Activated T-cell treated with anti-CD3 and anti-CD28 coated beads, Interleukin-2, amount 50 U/mL, for 24 hours (primary cell): Measurements from ENCODE around the gene MAPKAPK3.

Source experiments
- DNase-seq: peaks from one replicate; pipeline ENCODE4 v3.0.0-alpha.2; 2020
- H3K27ac Mint-ChIP-seq: 2 replicates; pipeline ENCODE4 v1.8.0; 2020; ENCODE audit warnings: mild to moderate bottlenecking, mixed read lengths
- H3K27me3 Mint-ChIP-seq: 2 replicates; pipeline ENCODE4 v1.8.0; 2020; ENCODE audit warnings: mixed read lengths
- H3K36me3 Mint-ChIP-seq: 2 replicates; pipeline ENCODE4 v1.8.0; 2020; ENCODE audit warnings: low read depth, mixed read lengths
- H3K4me1 Mint-ChIP-seq: 2 replicates; pipeline ENCODE4 v1.8.0; 2020; ENCODE audit warnings: low read depth, mixed read lengths
- H3K4me3 Mint-ChIP-seq: 2 replicates; pipeline ENCODE4 v1.8.0; 2020; ENCODE audit warnings: mild to moderate bottlenecking, moderate library complexity, mixed read lengths
- H3K9me3 Mint-ChIP-seq: 2 replicates; pipeline ENCODE4 v1.8.0; 2020; ENCODE audit warnings: mixed read lengths

Gene MAPKAPK3

GRCh38 chr3:50600141-50600753 is 16.7 kb upstream of the MAPKAPK3 start:
- H3K36me3 Mint-ChIP-seq = peaks cover 69% of the 10 kb centered on the region
- H3K27me3 Mint-ChIP-seq = no peaks in the 10 kb centered on the region
- peaks cover 86% of the 10 kb centered on the region for H3K4me1 Mint-ChIP-seq
- peak overlapping the region; percentile 100 for H3K27ac Mint-ChIP-seq
- H3K4me3 Mint-ChIP-seq = peak overlapping the region; percentile 99
- no peaks in the 10 kb centered on the region for H3K9me3 Mint-ChIP-seq
- peak; percentile 63 for DNase-seq

DNA sequence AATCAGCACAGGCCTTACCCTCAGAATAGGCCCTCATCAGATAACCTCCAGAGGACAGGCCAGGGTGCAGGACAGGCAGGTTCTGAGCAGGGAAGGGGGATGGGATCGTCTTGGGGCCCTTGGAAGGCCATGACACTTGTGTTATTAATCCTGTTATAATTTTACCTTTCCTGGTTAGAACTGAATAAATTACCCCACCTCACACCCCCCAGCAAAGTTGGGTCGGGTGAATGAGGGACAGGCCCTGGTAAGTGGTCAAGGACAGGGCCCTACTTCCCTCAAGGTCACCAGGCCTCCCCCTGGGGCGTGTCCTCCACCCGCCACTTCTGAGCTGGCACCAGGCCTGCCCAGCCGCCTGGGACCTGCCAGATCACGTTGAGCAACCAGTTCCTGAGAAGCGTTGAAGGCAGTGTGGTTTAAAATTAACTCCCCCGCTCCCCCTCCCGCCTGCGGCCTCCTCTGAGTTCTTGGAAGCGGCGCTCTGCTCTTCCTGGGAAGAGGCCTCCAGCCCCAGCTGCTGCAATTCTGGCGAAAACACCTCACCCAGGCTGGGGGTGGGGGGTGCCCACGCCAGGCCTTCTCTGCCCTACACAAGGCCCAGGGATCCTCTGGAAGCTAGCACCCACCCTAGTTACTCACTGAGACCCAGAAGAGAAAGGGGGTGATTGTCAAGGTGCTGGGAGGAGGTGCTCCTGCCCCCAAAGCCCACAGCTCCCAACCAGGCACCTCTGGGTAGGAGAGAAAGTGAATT is 15.9 kb upstream of the MAPKAPK3 start:
- Mint-ChIP-seq H3K9me3 (no peaks in the 10 kb centered on the region), H3K27me3 (no peaks in the 10 kb centered on the region), H3K4me3 (peak overlapping the region; percentile 99), H3K36me3 (peaks cover 70% of the 10 kb centered on the region), H3K27ac (peak overlapping the region; percentile 100), H3K4me1 (peaks cover 86% of the 10 kb centered on the region)
- DNase-seq = peak; percentile 92

GRCh38 chr3:50602595-50603191 is 14.3 kb upstream of the MAPKAPK3 start:
- H3K4me3 Mint-ChIP-seq = peak overlapping the region; percentile 99
- H3K4me1 Mint-ChIP-seq = peaks cover 90% of the 10 kb centered on the region
- H3K36me3 Mint-ChIP-seq = peaks cover 83% of the 10 kb centered on the region
- H3K9me3 Mint-ChIP-seq = no peaks in the 10 kb centered on the region
- H3K27me3 Mint-ChIP-seq = no peaks in the 10 kb centered on the region
- DNase-seq = no peak
- H3K27ac Mint-ChIP-seq = peak overlapping the region; percentile 100

GRCh38 chr3:50603261-50604109 is 13.5 kb upstream of the MAPKAPK3 start:
- Mint-ChIP-seq H3K36me3 (peaks cover 84% of the 10 kb centered on the region), H3K4me1 (peaks cover 84% of the 10 kb centered on the region), H3K9me3 (no peaks in the 10 kb centered on the region), H3K27me3 (no peaks in the 10 kb centered on the region), H3K27ac (peak overlapping the region; percentile 100), H3K4me3 (peak overlapping the region; percentile 99)
- DNase-seq = peak; percentile 64

- DNase-seq = peak; percentile 66
- peak overlapping the region; percentile 99 for H3K4me3 Mint-ChIP-seq
- peaks cover 77% of the 10 kb centered on the region for H3K4me1 Mint-ChIP-seq
- peak overlapping the region; percentile 100 for H3K27ac Mint-ChIP-seq
- no peaks in the 10 kb centered on the region for H3K27me3 Mint-ChIP-seq
- peaks cover 85% of the 10 kb centered on the region for H3K36me3 Mint-ChIP-seq
- no peaks in the 10 kb centered on the region for H3K9me3 Mint-ChIP-seq
Measured at GRCh38 chr3:50604110-50604621, 12.8 kb upstream of the MAPKAPK3 start.

DNA sequence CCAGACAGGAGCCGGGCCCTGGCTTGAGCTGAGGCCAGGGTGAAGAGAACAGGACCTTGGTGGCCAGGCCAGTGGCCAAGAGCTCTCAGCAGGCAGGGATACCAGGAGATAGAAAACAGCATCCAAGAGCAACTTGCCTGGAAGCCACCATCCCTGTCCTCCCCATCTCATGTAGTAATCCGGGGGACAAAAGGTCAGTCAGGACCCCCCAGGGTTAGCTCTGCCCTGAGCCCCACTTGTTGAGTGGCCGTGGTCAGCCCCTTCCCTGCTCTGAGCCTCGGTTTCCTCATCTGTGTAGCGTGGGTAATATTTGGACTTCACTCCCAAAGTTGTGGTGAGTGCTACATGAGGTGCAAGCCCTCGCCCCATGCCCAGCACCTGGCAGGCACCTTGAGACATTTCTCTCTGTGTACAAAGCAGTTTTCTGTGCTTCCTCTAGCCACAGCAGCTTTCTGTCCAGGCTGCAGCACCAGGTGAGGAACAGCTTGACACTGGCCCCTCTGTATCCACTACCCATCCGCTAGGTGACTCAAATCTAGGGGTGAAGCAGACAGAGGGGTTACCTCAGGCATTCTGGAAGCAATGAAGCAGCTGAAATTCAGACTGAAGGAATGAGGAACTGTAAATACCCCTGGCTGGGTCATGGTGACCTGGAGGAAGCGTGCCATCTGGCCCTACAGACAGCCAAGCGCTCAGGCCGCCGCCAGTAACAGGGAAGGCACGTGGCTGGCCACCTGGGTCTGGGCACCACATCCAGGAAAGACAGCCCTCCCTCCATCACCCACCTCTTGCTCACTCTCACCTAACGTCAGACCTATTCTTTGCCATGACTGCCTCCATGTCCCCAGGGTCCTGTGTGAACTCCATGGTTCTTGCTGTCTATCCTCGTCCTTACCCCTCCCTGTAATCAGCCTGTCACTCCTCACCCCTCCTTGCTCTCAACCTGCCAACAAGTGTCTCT is 12.0 kb upstream of the MAPKAPK3 start:
- Mint-ChIP-seq H3K9me3 (no peaks in the 10 kb centered on the region), H3K4me3 (peak overlapping the region; percentile 99), H3K27me3 (no peaks in the 10 kb centered on the region), H3K27ac (peak overlapping the region; percentile 100), H3K4me1 (peaks cover 69% of the 10 kb centered on the region), H3K36me3 (peaks cover 85% of the 10 kb centered on the region)
- peak; percentile 59 for DNase-seq

DNA sequence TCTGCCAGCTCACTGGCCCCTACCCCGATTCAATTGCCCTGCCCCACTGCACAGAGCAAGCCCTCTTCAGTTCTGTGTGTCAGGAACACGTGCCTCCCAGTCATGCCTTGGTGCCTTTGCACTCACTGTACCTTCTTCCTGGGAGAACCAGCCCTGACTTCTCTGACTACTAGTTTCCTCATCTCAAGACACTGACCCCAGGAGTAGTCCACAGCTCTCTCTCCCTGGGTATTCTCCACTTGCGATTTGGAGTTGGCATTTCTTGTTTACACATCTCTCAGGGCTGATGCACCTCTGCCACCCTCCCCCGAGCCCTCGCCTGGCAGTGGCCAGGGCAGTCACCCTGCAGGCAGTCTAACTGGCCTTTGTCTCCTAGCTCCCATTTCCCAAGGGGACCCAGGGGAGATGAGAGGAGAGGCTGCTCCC is 11.0 kb upstream of the MAPKAPK3 start:
- H3K27me3 Mint-ChIP-seq = no peaks in the 10 kb centered on the region
- peak overlapping the region; percentile 99 for H3K4me3 Mint-ChIP-seq
- DNase-seq = peak; percentile 68
- H3K36me3 Mint-ChIP-seq = peaks cover 87% of the 10 kb centered on the region
- H3K9me3 Mint-ChIP-seq = no peaks in the 10 kb centered on the region
- peak overlapping the region; percentile 100 for H3K27ac Mint-ChIP-seq
- peaks cover 59% of the 10 kb centered on the region for H3K4me1 Mint-ChIP-seq

DNA sequence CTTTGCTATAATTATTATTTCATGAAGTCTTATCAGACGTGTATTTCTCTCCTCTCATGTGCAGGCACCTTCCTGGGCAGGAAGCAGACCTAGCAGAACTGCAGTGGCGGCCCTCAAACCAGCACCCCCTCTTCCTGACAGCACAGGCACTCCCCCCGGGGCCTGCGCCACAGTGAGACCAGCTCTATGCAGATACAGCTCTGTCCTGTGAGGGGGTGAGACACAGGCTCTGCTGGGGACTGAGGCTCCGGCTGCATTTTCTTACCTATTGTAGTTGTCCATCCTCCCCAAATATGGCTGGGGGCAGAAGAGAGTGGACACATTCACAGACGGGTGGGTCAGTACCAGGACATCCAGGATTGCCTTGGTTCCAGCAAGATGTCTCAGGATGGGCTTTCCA is 10.4 kb upstream of the MAPKAPK3 start:
- DNase-seq = peak; percentile 72
- no peaks in the 10 kb centered on the region for H3K9me3 Mint-ChIP-seq
- peaks cover 52% of the 10 kb centered on the region for H3K4me1 Mint-ChIP-seq
- peak overlapping the region; percentile 100 for H3K27ac Mint-ChIP-seq
- H3K27me3 Mint-ChIP-seq = no peaks in the 10 kb centered on the region
- H3K4me3 Mint-ChIP-seq = peak overlapping the region; percentile 99
- peaks cover 93% of the 10 kb centered on the region for H3K36me3 Mint-ChIP-seq

- Mint-ChIP-seq H3K9me3 (no peaks in the 10 kb centered on the region), H3K4me1 (peaks cover 48% of the 10 kb centered on the region), H3K27ac (peak overlapping the region; percentile 100), H3K4me3 (peak overlapping the region; percentile 99), H3K27me3 (no peaks in the 10 kb centered on the region), H3K36me3 (peaks cover 96% of the 10 kb centered on the region)
- DNase-seq = peak; percentile 69
Measured at GRCh38 chr3:50607271-50608091, 9.5 kb upstream of the MAPKAPK3 start.

DNA sequence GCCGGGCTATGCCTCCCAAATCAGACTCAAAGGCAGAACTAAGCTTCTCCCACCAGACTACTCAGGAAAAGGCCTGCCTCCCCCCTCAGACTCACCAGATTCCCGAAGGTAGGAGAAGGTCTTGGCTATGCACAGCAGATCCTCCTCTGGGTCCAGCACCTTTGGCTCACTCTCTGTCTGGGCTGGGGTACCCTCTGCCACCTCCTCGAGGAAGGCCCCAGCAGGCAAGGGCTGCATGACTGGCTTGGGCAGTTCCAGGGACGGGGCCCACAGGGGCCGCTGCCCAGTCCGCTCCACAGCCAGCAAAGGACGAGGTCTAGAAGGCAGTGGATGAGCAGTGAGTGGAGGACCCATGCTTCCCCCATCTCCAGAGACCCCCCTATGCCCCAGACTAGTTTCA is 8.7 kb upstream of the MAPKAPK3 start:
- Mint-ChIP-seq H3K4me3 (peak overlapping the region; percentile 99), H3K27ac (peak overlapping the region; percentile 100), H3K27me3 (no peaks in the 10 kb centered on the region), H3K4me1 (peaks cover 41% of the 10 kb centered on the region), H3K36me3 (peaks cover 98% of the 10 kb centered on the region), H3K9me3 (no peaks in the 10 kb centered on the region)
- DNase-seq = peak; percentile 69

- H3K27ac Mint-ChIP-seq = peak overlapping the region; percentile 100
- H3K27me3 Mint-ChIP-seq = no peaks in the 10 kb centered on the region
- no peaks in the 10 kb centered on the region for H3K9me3 Mint-ChIP-seq
- peaks cover 97% of the 10 kb centered on the region for H3K36me3 Mint-ChIP-seq
- peaks cover 40% of the 10 kb centered on the region for H3K4me1 Mint-ChIP-seq
- peak overlapping the region; percentile 99 for H3K4me3 Mint-ChIP-seq
- DNase-seq = peak; percentile 65
Measured at GRCh38 chr3:50609071-50609762, 7.7 kb upstream of the MAPKAPK3 start.

DNA sequence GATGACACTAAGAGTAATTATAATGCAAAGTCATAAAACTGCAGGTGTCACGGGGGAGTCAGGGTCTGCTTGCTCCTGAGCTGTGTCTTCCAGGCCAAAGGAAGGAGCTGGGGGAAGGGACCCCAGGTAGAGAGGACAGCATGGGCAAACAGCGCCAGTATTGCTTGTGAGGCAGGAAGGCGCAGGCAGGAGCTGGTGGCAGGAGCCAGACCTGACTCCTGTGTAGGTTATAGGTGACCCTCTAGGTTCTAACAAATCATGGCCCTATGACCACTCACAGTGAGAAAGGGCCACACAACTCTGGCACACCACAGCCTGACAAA is 7.2 kb upstream of the MAPKAPK3 start:
- no peaks in the 10 kb centered on the region for H3K9me3 Mint-ChIP-seq
- H3K27ac Mint-ChIP-seq = peak overlapping the region; percentile 100
- peaks cover 39% of the 10 kb centered on the region for H3K4me1 Mint-ChIP-seq
- no peaks in the 10 kb centered on the region for H3K27me3 Mint-ChIP-seq
- DNase-seq = peak; percentile 63
- H3K36me3 Mint-ChIP-seq = peaks cover 95% of the 10 kb centered on the region
- peak overlapping the region; percentile 99 for H3K4me3 Mint-ChIP-seq
